Measurements from ENCODE around the gene ARHGAP26. TPM values are rescaled to one million over a fixed set of nuclear protein-coding genes. Genes with fewer than 3 reads are reported as not detected.
A peak's percentile ranks its signal among the peaks of the same experiment; 100 is the strongest.

Gene ARHGAP26
- total RNA-seq, 1 experiment from 2014 or later = 39.8 TPM

DNA sequence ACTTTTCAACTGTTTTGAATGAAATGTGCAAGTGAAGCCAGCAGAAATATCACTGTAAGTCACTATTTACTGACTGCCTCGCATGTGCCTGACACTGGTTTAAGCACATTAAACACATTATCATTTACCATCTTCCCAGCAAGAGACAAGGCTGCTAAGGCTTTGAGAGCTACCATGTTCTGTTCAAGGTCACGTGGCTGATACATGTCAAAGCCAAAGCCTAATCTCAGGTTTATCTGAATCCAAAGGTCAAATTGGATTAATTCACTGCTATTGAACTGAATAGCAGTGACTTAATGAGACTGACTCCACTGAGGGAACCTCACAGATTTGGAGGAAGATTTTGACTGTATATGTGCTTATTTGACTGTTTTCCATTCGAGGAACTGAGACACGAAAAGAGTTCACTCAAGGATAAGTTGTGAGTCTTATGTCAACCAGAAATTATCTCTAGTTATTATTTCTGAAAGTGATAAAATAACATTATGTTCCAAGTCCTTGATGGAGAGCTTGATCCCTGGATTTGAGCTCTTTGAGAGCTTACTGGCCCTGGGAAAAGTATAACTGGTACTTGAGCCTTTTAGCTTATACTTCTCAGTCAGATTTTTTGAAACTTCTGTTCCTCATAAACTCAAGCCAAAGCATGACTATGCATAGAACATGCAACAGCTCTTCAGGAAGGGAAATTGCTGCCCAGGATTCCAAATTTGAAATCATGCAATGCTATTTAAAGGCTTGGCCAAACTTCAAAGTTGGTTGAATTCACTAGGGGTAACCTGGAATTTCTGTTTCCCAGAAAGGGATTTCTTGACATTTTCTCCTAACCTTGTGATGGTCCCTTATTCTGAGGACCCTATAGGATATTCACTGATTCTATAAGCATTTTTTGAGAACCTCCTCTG is 23.4 kb upstream of the ARHGAP26 start:
- no peak overlapping the region for H2AFZ ChIP-seq (ENCODE audit: low read length)
- no peaks in the 10 kb centered on the region for H3K27me3 ChIP-seq (ENCODE audit: low read length)
- H3K79me2 ChIP-seq (ENCODE audit: low read length) = no peaks in the 10 kb centered on the region
- H3K27ac ChIP-seq (ENCODE audit: low read length) = no peak overlapping the region
- no peak overlapping the region for H3K4me3 ChIP-seq (ENCODE audit: low read length)
- no peaks in the 10 kb centered on the region for H4K20me1 ChIP-seq (ENCODE audit: insufficient read depth, low read depth, low read length)
- H3K4me1 ChIP-seq (ENCODE audit: low read length) = no peaks in the 10 kb centered on the region
- no peaks in the 10 kb centered on the region for H3K36me3 ChIP-seq (ENCODE audit: insufficient read depth, low read length)
- no peak for DNase-seq
- H3K9ac ChIP-seq (ENCODE audit: low read length) = no peak overlapping the region
- H3K9me2 ChIP-seq (replicated peaks; ENCODE audit: insufficient read depth, low read length) = no peaks in the 10 kb centered on the region
- no peaks in the 10 kb centered on the region for H3K9me3 ChIP-seq (ENCODE audit: low read length)
- H3K4me2 ChIP-seq (ENCODE audit: low read depth, low read length, poor library complexity, severe bottlenecking) = no peak overlapping the region

DNA sequence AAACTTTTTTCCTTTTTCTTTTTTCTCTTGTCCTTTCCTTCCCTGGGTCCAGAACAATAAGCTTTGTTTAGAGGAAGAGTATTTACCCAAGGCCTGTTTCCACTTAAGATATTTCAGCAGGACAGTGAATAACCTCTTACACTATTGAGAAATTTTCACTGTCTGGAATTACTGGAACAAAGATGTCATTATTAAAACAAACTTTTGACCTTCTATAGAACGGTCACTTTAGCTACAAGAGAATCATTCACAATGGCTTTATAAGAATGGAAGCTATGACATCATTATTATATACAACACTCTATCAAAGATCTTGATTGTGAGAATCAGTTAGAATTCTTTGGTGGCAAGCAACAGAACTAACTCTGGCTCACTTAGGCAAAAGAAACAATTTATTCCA is 22.0 kb upstream of the ARHGAP26 start:
- H3K4me1 ChIP-seq (ENCODE audit: low read length) = no peaks in the 10 kb centered on the region
- H3K9ac ChIP-seq (ENCODE audit: low read length) = no peak overlapping the region
- no peaks in the 10 kb centered on the region for H3K79me2 ChIP-seq (ENCODE audit: low read length)
- H3K27ac ChIP-seq (ENCODE audit: low read length) = no peak overlapping the region
- no peaks in the 10 kb centered on the region for H4K20me1 ChIP-seq (ENCODE audit: insufficient read depth, low read depth, low read length)
- H3K4me2 ChIP-seq (ENCODE audit: low read depth, low read length, poor library complexity, severe bottlenecking) = no peak overlapping the region
- DNase-seq = no peak
- H3K36me3 ChIP-seq (ENCODE audit: insufficient read depth, low read length) = no peaks in the 10 kb centered on the region
- no peak overlapping the region for H3K4me3 ChIP-seq (ENCODE audit: low read length)
- no peaks in the 10 kb centered on the region for H3K27me3 ChIP-seq (ENCODE audit: low read length)
- H3K9me2 ChIP-seq (replicated peaks; ENCODE audit: insufficient read depth, low read length) = no peaks in the 10 kb centered on the region
- no peaks in the 10 kb centered on the region for H3K9me3 ChIP-seq (ENCODE audit: low read length)
- H2AFZ ChIP-seq (ENCODE audit: low read length) = no peak overlapping the region

DNA sequence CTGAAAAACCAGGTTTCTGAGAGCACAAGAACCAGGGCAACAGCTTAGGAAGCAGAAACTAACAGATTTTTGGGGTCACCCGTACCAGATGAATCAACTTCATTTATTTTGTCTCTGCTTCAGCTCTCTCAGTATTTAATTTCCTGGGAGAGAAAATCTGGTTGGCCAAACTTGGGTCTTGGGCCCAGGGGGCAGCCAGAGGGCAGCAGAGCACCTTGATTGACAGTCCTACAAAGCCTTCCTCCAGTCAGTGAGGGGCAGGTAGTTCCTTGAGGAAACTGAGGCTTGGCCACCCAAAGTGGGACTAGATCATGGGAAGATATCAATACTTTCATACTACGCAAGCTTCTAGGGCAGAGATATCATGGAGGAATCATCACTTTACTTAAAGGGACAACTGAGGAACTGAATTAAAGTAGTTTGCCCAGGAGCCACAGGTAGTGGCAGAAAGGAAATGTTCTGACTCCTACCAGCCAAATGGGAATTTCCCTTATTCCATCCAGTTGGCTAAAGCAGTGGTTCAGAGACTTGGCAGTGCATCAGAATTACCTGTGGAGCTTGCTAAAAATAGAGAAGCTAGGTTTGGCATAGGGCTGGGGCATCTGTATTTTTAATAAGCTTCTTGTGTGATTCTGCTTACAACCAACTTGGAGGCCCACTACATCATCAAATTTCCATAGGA is 21.5 kb upstream of the ARHGAP26 start:
- Histone ChIP-seq H3K79me2 (ENCODE audit: low read length) (no peaks in the 10 kb centered on the region), H3K27ac (ENCODE audit: low read length) (no peak overlapping the region), H3K4me3 (ENCODE audit: low read length) (no peak overlapping the region), H3K27me3 (ENCODE audit: low read length) (no peaks in the 10 kb centered on the region), H3K9ac (ENCODE audit: low read length) (no peak overlapping the region), H3K9me2 (replicated peaks; ENCODE audit: insufficient read depth, low read length) (no peaks in the 10 kb centered on the region), H3K36me3 (ENCODE audit: insufficient read depth, low read length) (no peaks in the 10 kb centered on the region), H3K4me2 (ENCODE audit: low read depth, low read length, poor library complexity, severe bottlenecking) (no peak overlapping the region), H2AFZ (ENCODE audit: low read length) (no peak overlapping the region), H3K9me3 (ENCODE audit: low read length) (no peaks in the 10 kb centered on the region), H3K4me1 (ENCODE audit: low read length) (no peaks in the 10 kb centered on the region), H4K20me1 (ENCODE audit: insufficient read depth, low read depth, low read length) (no peaks in the 10 kb centered on the region)
- peak; percentile 70 for DNase-seq

GRCh38 chr5:142749321-142749720 is 20.9 kb upstream of the ARHGAP26 start:
- H4K20me1 ChIP-seq (ENCODE audit: insufficient read depth, low read depth, low read length) = no peaks in the 10 kb centered on the region
- no peak for DNase-seq
- no peak overlapping the region for H3K9ac ChIP-seq (ENCODE audit: low read length)
- H2AFZ ChIP-seq (ENCODE audit: low read length) = no peak overlapping the region
- H3K9me3 ChIP-seq (ENCODE audit: low read length) = no peaks in the 10 kb centered on the region
- H3K36me3 ChIP-seq (ENCODE audit: insufficient read depth, low read length) = no peaks in the 10 kb centered on the region
- no peak overlapping the region for H3K4me2 ChIP-seq (ENCODE audit: low read depth, low read length, poor library complexity, severe bottlenecking)
- no peak overlapping the region for H3K27ac ChIP-seq (ENCODE audit: low read length)
- no peaks in the 10 kb centered on the region for H3K27me3 ChIP-seq (ENCODE audit: low read length)
- no peaks in the 10 kb centered on the region for H3K79me2 ChIP-seq (ENCODE audit: low read length)
- no peaks in the 10 kb centered on the region for H3K9me2 ChIP-seq (replicated peaks; ENCODE audit: insufficient read depth, low read length)
- no peaks in the 10 kb centered on the region for H3K4me1 ChIP-seq (ENCODE audit: low read length)
- H3K4me3 ChIP-seq (ENCODE audit: low read length) = no peak overlapping the region

- H3K4me2 ChIP-seq (ENCODE audit: low read depth, low read length, poor library complexity, severe bottlenecking) = no peak overlapping the region
- H3K27me3 ChIP-seq (ENCODE audit: low read length) = no peaks in the 10 kb centered on the region
Observed at GRCh38 chr5:142753116-142753631, 17.0 kb upstream of the ARHGAP26 start.

DNA sequence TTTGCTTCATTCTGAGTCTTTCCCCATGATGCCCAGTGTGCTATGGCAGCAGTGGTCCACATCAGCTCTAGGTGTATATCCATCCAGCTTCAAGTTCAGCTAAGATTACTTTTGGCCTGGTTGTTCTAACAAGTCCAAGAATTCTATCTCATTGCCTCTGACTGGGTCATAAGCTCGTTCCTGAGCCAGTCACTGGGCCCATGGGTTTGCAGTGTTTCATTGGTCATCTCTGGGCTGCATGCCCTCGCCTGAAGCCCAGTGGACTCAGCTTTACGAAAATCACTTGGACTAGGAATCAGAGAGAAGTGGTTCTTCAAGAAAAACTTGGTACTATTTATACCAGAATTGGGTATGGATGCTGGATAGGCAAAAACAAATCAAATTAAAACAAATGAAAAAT is 16.1 kb upstream of the ARHGAP26 start:
- H3K79me2 ChIP-seq (ENCODE audit: low read length) = no peaks in the 10 kb centered on the region
- no peaks in the 10 kb centered on the region for H3K27me3 ChIP-seq (ENCODE audit: low read length)
- no peak overlapping the region for H3K27ac ChIP-seq (ENCODE audit: low read length)
- no peak overlapping the region for H3K4me2 ChIP-seq (ENCODE audit: low read depth, low read length, poor library complexity, severe bottlenecking)
- H3K36me3 ChIP-seq (ENCODE audit: insufficient read depth, low read length) = no peaks in the 10 kb centered on the region
- no peaks in the 10 kb centered on the region for H3K9me2 ChIP-seq (replicated peaks; ENCODE audit: insufficient read depth, low read length)
- H3K4me3 ChIP-seq (ENCODE audit: low read length) = no peak overlapping the region
- no peak for DNase-seq
- H3K9ac ChIP-seq (ENCODE audit: low read length) = no peak overlapping the region
- no peaks in the 10 kb centered on the region for H4K20me1 ChIP-seq (ENCODE audit: insufficient read depth, low read depth, low read length)
- H2AFZ ChIP-seq (ENCODE audit: low read length) = no peak overlapping the region
- no peaks in the 10 kb centered on the region for H3K9me3 ChIP-seq (ENCODE audit: low read length)
- no peaks in the 10 kb centered on the region for H3K4me1 ChIP-seq (ENCODE audit: low read length)

More at GRCh38 chr5:142753116-142753631, 17.0 kb upstream of the ARHGAP26 start:
- Histone ChIP-seq H3K4me1 (ENCODE audit: low read length) (no peaks in the 10 kb centered on the region), H3K9ac (ENCODE audit: low read length) (no peak overlapping the region), H3K9me3 (ENCODE audit: low read length) (no peaks in the 10 kb centered on the region), H3K9me2 (replicated peaks; ENCODE audit: insufficient read depth, low read length) (no peaks in the 10 kb centered on the region), H4K20me1 (ENCODE audit: insufficient read depth, low read depth, low read length) (no peaks in the 10 kb centered on the region), H3K79me2 (ENCODE audit: low read length) (no peaks in the 10 kb centered on the region), H3K27ac (ENCODE audit: low read length) (no peak overlapping the region), H3K4me3 (ENCODE audit: low read length) (no peak overlapping the region), H2AFZ (ENCODE audit: low read length) (no peak overlapping the region), H3K36me3 (ENCODE audit: insufficient read depth, low read length) (no peaks in the 10 kb centered on the region)
- no peak for DNase-seq

- Histone ChIP-seq H3K9me3 (ENCODE audit: low read length) (no peaks in the 10 kb centered on the region), H3K27ac (ENCODE audit: low read length) (no peak overlapping the region), H3K9ac (ENCODE audit: low read length) (no peak overlapping the region), H3K9me2 (replicated peaks; ENCODE audit: insufficient read depth, low read length) (no peaks in the 10 kb centered on the region), H3K36me3 (ENCODE audit: insufficient read depth, low read length) (no peaks in the 10 kb centered on the region), H3K4me3 (ENCODE audit: low read length) (no peak overlapping the region), H3K4me2 (ENCODE audit: low read depth, low read length, poor library complexity, severe bottlenecking) (no peak overlapping the region), H3K27me3 (ENCODE audit: low read length) (no peaks in the 10 kb centered on the region), H3K79me2 (ENCODE audit: low read length) (no peaks in the 10 kb centered on the region), H2AFZ (ENCODE audit: low read length) (no peak overlapping the region), H4K20me1 (ENCODE audit: insufficient read depth, low read depth, low read length) (no peaks in the 10 kb centered on the region), H3K4me1 (ENCODE audit: low read length) (no peaks in the 10 kb centered on the region)
- DNase-seq = no peak
Observed at GRCh38 chr5:142756576-142756975, 13.6 kb upstream of the ARHGAP26 start.

- Histone ChIP-seq H3K9ac (ENCODE audit: low read length) (no peak overlapping the region), H2AFZ (ENCODE audit: low read length) (no peak overlapping the region), H3K4me1 (ENCODE audit: low read length) (no peaks in the 10 kb centered on the region), H3K27ac (ENCODE audit: low read length) (no peak overlapping the region), H3K79me2 (ENCODE audit: low read length) (no peaks in the 10 kb centered on the region), H3K36me3 (ENCODE audit: insufficient read depth, low read length) (no peaks in the 10 kb centered on the region), H3K27me3 (ENCODE audit: low read length) (no peaks in the 10 kb centered on the region), H3K4me2 (ENCODE audit: low read depth, low read length, poor library complexity, severe bottlenecking) (no peak overlapping the region), H4K20me1 (ENCODE audit: insufficient read depth, low read depth, low read length) (no peaks in the 10 kb centered on the region), H3K9me2 (replicated peaks; ENCODE audit: insufficient read depth, low read length) (no peaks in the 10 kb centered on the region), H3K4me3 (ENCODE audit: low read length) (no peak overlapping the region), H3K9me3 (ENCODE audit: low read length) (no peaks in the 10 kb centered on the region)
- no peak for DNase-seq
Observed at GRCh38 chr5:142757564-142757963, 12.6 kb upstream of the ARHGAP26 start.

Measured in Karpas-422 (cell line).